GM20431 (cell line): ENCODE results near the gene KIT.
"Not testable (repeated sequence)": the region's sequence is repeated elsewhere in the genome, so short reads cannot be mapped to it uniquely, and the experiment has no call there.

Experiments
- in situ Hi-C: fragments of 300-500 bp; cut with MseI, MboI; formaldehyde crosslinking; loops from one replicate; pipeline ENCODE4 v1.15.0; 2020; ENCODE audit warnings: low sequenced_read_pairs; ENCODE audit not compliant: unreplicated experiment

KIT gene

GRCh38 chr4:54657551-54658251 lies at the start of gene KIT:
KIT (plus strand) TSS chr4:54657957; CDS start chr4:54658015, 58 bp downstream.
- in situ Hi-C loops = no loop called here

- in situ Hi-C loops = no loop called here
These were observed 48.4 kb upstream of the KIT start for GRCh38 chr4:54609310-54609709.

- in situ Hi-C loops = no loop called here
These were observed 43.6 kb upstream of the KIT start for GRCh38 chr4:54614149-54614548.

- in situ Hi-C loops = no loop called here
These were observed 37.0 kb upstream of the KIT start for GRCh38 chr4:54620773-54621172.

- in situ Hi-C loops = no loop called here
These were observed 32.4 kb upstream of the KIT start for GRCh38 chr4:54625391-54625790.

- in situ Hi-C loops = no loop called here
These were observed 31.6 kb upstream of the KIT start for GRCh38 chr4:54626113-54626512.

- in situ Hi-C loops = no loop called here
These were observed 25.2 kb upstream of the KIT start for GRCh38 chr4:54632537-54632936.

GRCh38 chr4:54633102-54633740 lies 24.5 kb upstream of the KIT start:
- in situ Hi-C loops = not testable (repeated sequence)

GRCh38 chr4:54635318-54635717 lies 22.4 kb upstream of the KIT start:
- in situ Hi-C loops = no loop called here

GRCh38 chr4:54637325-54637724 lies 20.4 kb upstream of the KIT start:
- in situ Hi-C loops = no loop called here

- in situ Hi-C loops = not testable (repeated sequence)
These were observed 16.7 kb upstream of the KIT start for GRCh38 chr4:54641101-54641500.

- in situ Hi-C loops = no loop called here
These were observed 14.6 kb upstream of the KIT start for GRCh38 chr4:54643172-54643571.

- in situ Hi-C loops = no loop called here
These were observed 13.6 kb upstream of the KIT start for GRCh38 chr4:54643958-54644751.

- in situ Hi-C loops = no loop called here
These were observed 11.9 kb upstream of the KIT start for GRCh38 chr4:54645830-54646229.

- in situ Hi-C loops = no loop called here
These were observed 10.7 kb upstream of the KIT start for GRCh38 chr4:54647070-54647469.

GRCh38 chr4:54651050-54651449 lies 6.7 kb upstream of the KIT start:
- in situ Hi-C loops = no loop called here

GRCh38 chr4:54654753-54655152 lies 3.0 kb upstream of the KIT start:
- in situ Hi-C loops = no loop called here

GRCh38 chr4:54657185-54657550 lies 589 bp upstream of the KIT start:
- in situ Hi-C loops = no loop called here

GRCh38 chr4:54658252-54659093 lies 716 bp downstream of the KIT start:
- in situ Hi-C loops = no loop called here

GRCh38 chr4:54659313-54659712 lies 1.6 kb downstream of the KIT start:
- in situ Hi-C loops = no loop called here
